Mesendoderm (in vitro differentiated cells): Measurements from ENCODE around the gene LRRC75A.

Experiments
- DNase-seq: peaks from one replicate; pipeline ENCODE4 v3.0.0; 2013
- H2AK5ac ChIP-seq: 2 replicates; pipeline ENCODE4 v1.6.1; 2013; ENCODE audit warnings: low read length, inconsistent platforms
- H2BK120ac ChIP-seq: 2 replicates; pipeline ENCODE4 v1.6.1; 2013; ENCODE audit warnings: low read depth, mild to moderate bottlenecking, low read length, moderate library complexity, mixed read lengths
- H2BK15ac ChIP-seq: replicated peaks from 2 replicates; pipeline ENCODE4 v1.6.1; 2013; ENCODE audit warnings: low read depth, mild to moderate bottlenecking, moderate library complexity
- H2BK5ac ChIP-seq: 2 replicates; pipeline ENCODE4 v1.6.1; 2013; ENCODE audit warnings: low read length, inconsistent platforms
- H3K18ac ChIP-seq: 2 replicates; pipeline ENCODE4 v1.6.1; 2013; ENCODE audit warnings: mild to moderate bottlenecking, low read length, mixed read lengths
- H3K23ac ChIP-seq: one replicate; pipeline ENCODE4 v1.6.1; 2013; ENCODE audit warnings: low read length
- H3K27ac ChIP-seq: 2 replicates; pipeline ENCODE4 v1.5.1; 2013; ENCODE audit warnings: low read depth, mild to moderate bottlenecking, inconsistent platforms, low read length, moderate library complexity
- H3K27me3 ChIP-seq: 2 replicates; pipeline ENCODE4 v1.6.1; 2013; ENCODE audit warnings: low read length, control low read depth, mild to moderate bottlenecking, inconsistent platforms; ENCODE audit not compliant: insufficient read depth, poor library complexity
- H3K36me3 ChIP-seq: 2 replicates; pipeline ENCODE4 v1.6.1; 2013; ENCODE audit warnings: low read length, inconsistent platforms; ENCODE audit not compliant: control insufficient read depth, insufficient read depth
- H3K4ac ChIP-seq: one replicate; pipeline ENCODE4 v1.6.1; 2013; ENCODE audit warnings: low read depth, mild to moderate bottlenecking, low read length, moderate library complexity
- H3K4me1 ChIP-seq: 2 replicates; pipeline ENCODE4 v1.6.1; 2013; ENCODE audit warnings: low read depth, low read length, inconsistent platforms; ENCODE audit not compliant: control insufficient read depth
- H3K4me2 ChIP-seq: 2 replicates; pipeline ENCODE4 v1.6.1; 2013; ENCODE audit warnings: low read length
- H3K4me3 ChIP-seq: 2 replicates; pipeline ENCODE4 v1.5.1; 2013; ENCODE audit warnings: mild to moderate bottlenecking, low read length
- H3K56ac ChIP-seq: one replicate; pipeline ENCODE4 v1.6.1; 2013; ENCODE audit warnings: low read length
- H3K79me1 ChIP-seq: 2 replicates; pipeline ENCODE4 v1.6.1; 2013; ENCODE audit warnings: low read length, inconsistent platforms
- H3K79me2 ChIP-seq: 2 replicates; pipeline ENCODE4 v1.6.1; 2013; ENCODE audit warnings: mild to moderate bottlenecking, low read length; ENCODE audit not compliant: control insufficient read depth, insufficient read depth
- H3K9ac ChIP-seq: 2 replicates; pipeline ENCODE4 v1.6.1; 2013; ENCODE audit warnings: low read length, inconsistent platforms
- H4K5ac ChIP-seq: one replicate; pipeline ENCODE4 v1.6.1; 2013; ENCODE audit warnings: low read length
- H4K8ac ChIP-seq: one replicate; pipeline ENCODE4 v1.6.1; 2013; ENCODE audit warnings: low read depth, mild to moderate bottlenecking, control low read depth, low read length, moderate library complexity
- WGBS: extraction: QIAGEN DNeasy Blood & Tissue Kit; methylation state at CpG from one replicate; pipeline ENCODE4 v1.1.7; 2013; ENCODE audit warnings: low lambda C conversion rate, missing lambda C conversion rate; ENCODE audit not compliant: insufficient coverage; ENCODE audit errors: extremely low coverage; 5-methylcytosine and 5-hydroxymethylcytosine counted together

LRRC75A gene

GRCh38 chr17:16418685-16419068 is 73.3 kb downstream of the LRRC75A start:
- H2BK15ac ChIP-seq = no peak overlapping the region
- no peak overlapping the region for H2BK120ac ChIP-seq
- H3K4me1 ChIP-seq = no peaks in the 10 kb centered on the region
- no peak overlapping the region for H3K9ac ChIP-seq
- no peak overlapping the region for H3K27ac ChIP-seq
- no peaks in the 10 kb centered on the region for H3K27me3 ChIP-seq
- no peak overlapping the region for H3K4ac ChIP-seq
- no peak overlapping the region for H4K8ac ChIP-seq
- no peaks in the 10 kb centered on the region for H3K79me1 ChIP-seq
- no peak overlapping the region for H2AK5ac ChIP-seq
- no peak overlapping the region for H4K5ac ChIP-seq
- H3K4me3 ChIP-seq = no peak overlapping the region
- no peaks in the 10 kb centered on the region for H3K79me2 ChIP-seq
- DNase-seq = no peak
- H3K36me3 ChIP-seq = no peaks in the 10 kb centered on the region
- H3K4me2 ChIP-seq = no peak overlapping the region
- H2BK5ac ChIP-seq = no peak overlapping the region
- WGBS = no CpG with 5 or more reads among the region's 2 CpGs
- H3K56ac ChIP-seq = no peak overlapping the region
- no peak overlapping the region for H3K23ac ChIP-seq
- no peak overlapping the region for H3K18ac ChIP-seq

GRCh38 chr17:16417896-16418684 is 73.9 kb downstream of the LRRC75A start:
- H3K4ac ChIP-seq = no peak overlapping the region
- peak overlapping the region; percentile 27 for H3K56ac ChIP-seq
- no peak overlapping the region for H3K23ac ChIP-seq
- DNase-seq = no peak
- H2BK15ac ChIP-seq = no peak overlapping the region
- no peaks in the 10 kb centered on the region for H3K79me2 ChIP-seq
- H3K27ac ChIP-seq = no peak overlapping the region
- no peak overlapping the region for H2BK120ac ChIP-seq
- no peaks in the 10 kb centered on the region for H3K27me3 ChIP-seq
- H4K8ac ChIP-seq = no peak overlapping the region
- H3K18ac ChIP-seq = no peak overlapping the region
- no peak overlapping the region for H2BK5ac ChIP-seq
- H3K4me2 ChIP-seq = no peak overlapping the region
- no peaks in the 10 kb centered on the region for H3K4me1 ChIP-seq
- no peak overlapping the region for H3K9ac ChIP-seq
- no CpG with 5 or more reads among the region's 7 CpGs for WGBS
- no peaks in the 10 kb centered on the region for H3K79me1 ChIP-seq
- no peak overlapping the region for H4K5ac ChIP-seq
- H3K36me3 ChIP-seq = no peaks in the 10 kb centered on the region
- H2AK5ac ChIP-seq = no peak overlapping the region
- H3K4me3 ChIP-seq = no peak overlapping the region

GRCh38 chr17:16417399-16417798 is 74.6 kb downstream of the LRRC75A start:
- no peak overlapping the region for H3K4ac ChIP-seq
- WGBS = no CpG with 5 or more reads among the region's 7 CpGs
- no peaks in the 10 kb centered on the region for H3K79me1 ChIP-seq

GRCh38 chr17:16415031-16415924 is 76.7 kb downstream of the LRRC75A start, which contains the start of gene TRPV2:
TRPV2 (plus strand) TSS chr17:16415571; CDS start chr17:16417669, 2,098 bp downstream.
- no peaks in the 10 kb centered on the region for H3K27me3 ChIP-seq
- no peaks in the 10 kb centered on the region for H3K79me1 ChIP-seq
- H3K23ac ChIP-seq = peak within 1 kb of the TSS; percentile 24
- no peak within 1 kb of the TSS for H4K8ac ChIP-seq
- H3K18ac ChIP-seq = peak within 1 kb of the TSS; percentile 9
- H3K79me2 ChIP-seq = no peaks in the 10 kb centered on the region
- no peaks in the 10 kb centered on the region for H3K36me3 ChIP-seq
- H3K56ac ChIP-seq = peak within 1 kb of the TSS; percentile 82
- DNase-seq = peak; percentile 68
- H2BK120ac ChIP-seq = no peak within 1 kb of the TSS
- no peak within 1 kb of the TSS for H2AK5ac ChIP-seq
- no peak within 1 kb of the TSS for H3K27ac ChIP-seq
- WGBS = no CpG with 5 or more reads among the region's 21 CpGs
- H3K9ac ChIP-seq = peak within 1 kb of the TSS; percentile 51
- H2BK5ac ChIP-seq = no peak within 1 kb of the TSS
- no peak within 1 kb of the TSS for H3K4me3 ChIP-seq
- H3K4me2 ChIP-seq = peak within 1 kb of the TSS; percentile 18
- no peaks in the 10 kb centered on the region for H3K4me1 ChIP-seq
- H4K5ac ChIP-seq = no peak within 1 kb of the TSS
- H2BK15ac ChIP-seq = no peak within 1 kb of the TSS
- H3K4ac ChIP-seq = no peak within 1 kb of the TSS

More at GRCh38 chr17:16417399-16417798, 74.6 kb downstream of the LRRC75A start:
- H2BK15ac ChIP-seq = no peak overlapping the region
- no peak overlapping the region for H3K18ac ChIP-seq
- H3K9ac ChIP-seq = no peak overlapping the region
- H3K27me3 ChIP-seq = no peaks in the 10 kb centered on the region
- no peak overlapping the region for H2BK120ac ChIP-seq
- no peak overlapping the region for H2BK5ac ChIP-seq
- no peak overlapping the region for H2AK5ac ChIP-seq
- H3K36me3 ChIP-seq = no peaks in the 10 kb centered on the region
- H3K56ac ChIP-seq = no peak overlapping the region
- no peak for DNase-seq
- H3K27ac ChIP-seq = no peak overlapping the region
- no peak overlapping the region for H4K8ac ChIP-seq
- H3K4me3 ChIP-seq = no peak overlapping the region
- no peak overlapping the region for H3K23ac ChIP-seq
- no peaks in the 10 kb centered on the region for H3K79me2 ChIP-seq
- no peaks in the 10 kb centered on the region for H3K4me1 ChIP-seq
- no peak overlapping the region for H4K5ac ChIP-seq
- H3K4me2 ChIP-seq = no peak overlapping the region

- Histone ChIP-seq H3K9ac (no peak overlapping the region), H3K56ac (no peak overlapping the region), H3K18ac (no peak overlapping the region), H3K4me1 (no peaks in the 10 kb centered on the region), H4K8ac (no peak overlapping the region), H3K23ac (no peak overlapping the region), H3K4me2 (no peak overlapping the region), H3K79me1 (no peaks in the 10 kb centered on the region), H4K5ac (no peak overlapping the region), H3K27ac (no peak overlapping the region), H2BK15ac (no peak overlapping the region), H2BK120ac (no peak overlapping the region), H3K79me2 (no peaks in the 10 kb centered on the region), H2BK5ac (no peak overlapping the region), H3K4me3 (no peak overlapping the region), H3K36me3 (no peaks in the 10 kb centered on the region), H3K27me3 (no peaks in the 10 kb centered on the region), H3K4ac (no peak overlapping the region), H2AK5ac (no peak overlapping the region)
- WGBS = no CpG with 5 or more reads among the region's 14 CpGs
- DNase-seq = no peak
Observed at GRCh38 chr17:16407911-16408588, 83.9 kb downstream of the LRRC75A start.
